Measurements from ENCODE around the gene NKX1-1.
"Not testable (repeated sequence)": the region's sequence is repeated elsewhere in the genome, so short reads cannot be mapped to it uniquely, and the experiment has no call there.

The NKX1-1 gene

DNA sequence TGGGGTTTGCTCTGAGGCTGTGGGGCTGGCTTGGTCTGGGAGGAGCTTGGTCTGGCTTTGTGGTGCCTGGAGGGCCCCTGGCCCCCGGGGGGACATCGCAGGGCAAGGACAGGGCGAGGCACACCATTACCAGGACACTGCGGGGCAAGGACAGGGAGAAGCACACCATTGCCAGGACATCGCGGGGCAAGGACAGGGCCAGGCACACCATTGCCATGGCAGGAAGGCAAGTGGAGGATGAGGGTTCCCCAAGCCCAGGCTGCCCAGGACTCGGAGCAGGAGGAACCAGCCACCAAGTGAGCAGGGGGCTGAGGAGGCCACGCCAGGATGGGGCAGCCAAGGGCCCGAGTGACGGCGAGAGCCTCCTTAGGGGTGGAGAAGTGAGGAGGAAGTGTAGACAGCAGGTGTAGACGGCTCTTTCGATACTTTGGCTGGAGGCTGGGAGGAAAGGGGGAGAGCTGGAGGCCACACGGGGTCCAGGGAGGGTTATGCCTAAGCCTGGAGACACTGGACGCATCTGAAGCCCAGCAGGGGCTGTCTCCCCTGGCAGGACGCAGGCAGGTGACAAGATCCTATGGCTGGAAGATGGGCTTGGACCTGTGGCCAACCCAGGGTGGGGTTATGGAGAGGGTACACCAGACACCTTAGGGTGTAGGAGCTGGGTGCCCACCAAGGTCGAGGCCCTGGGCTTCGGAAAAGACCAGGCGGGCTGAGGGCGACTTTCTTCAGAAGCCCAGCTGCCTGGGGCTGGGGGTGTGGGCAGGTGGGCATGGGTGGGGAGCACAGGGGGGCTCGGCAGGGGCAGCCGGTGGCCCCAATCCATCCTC is 7.3 kb downstream of the NKX1-1 start:
- H3K4me3 ChIP-seq (ENCODE audit: insufficient read depth, low read length, poor library complexity, severe bottlenecking), result no peak overlapping the region
- no peak overlapping the region for H3K4me2 ChIP-seq (ENCODE audit: low read depth, low read length, poor library complexity, severe bottlenecking)
- H3K9me3 ChIP-seq (ENCODE audit: insufficient read depth, low read length), result peaks cover 25% of the 10 kb centered on the region; the same call in 1 of the 2 replicates
- no peaks in the 10 kb centered on the region for H3K79me2 ChIP-seq (ENCODE audit: insufficient read depth, low read length)
- no peak overlapping the region for H3K27ac ChIP-seq (ENCODE audit: low read depth, low read length)
- H3K9ac ChIP-seq (ENCODE audit: low read length), result no peak overlapping the region
- TF ChIP-seq EZH2phosphoT487 (conservative IDR thresholded peaks at IDR 0.05; ENCODE audit: low read length), result no peak
- TF ChIP-seq, protein P1, sequence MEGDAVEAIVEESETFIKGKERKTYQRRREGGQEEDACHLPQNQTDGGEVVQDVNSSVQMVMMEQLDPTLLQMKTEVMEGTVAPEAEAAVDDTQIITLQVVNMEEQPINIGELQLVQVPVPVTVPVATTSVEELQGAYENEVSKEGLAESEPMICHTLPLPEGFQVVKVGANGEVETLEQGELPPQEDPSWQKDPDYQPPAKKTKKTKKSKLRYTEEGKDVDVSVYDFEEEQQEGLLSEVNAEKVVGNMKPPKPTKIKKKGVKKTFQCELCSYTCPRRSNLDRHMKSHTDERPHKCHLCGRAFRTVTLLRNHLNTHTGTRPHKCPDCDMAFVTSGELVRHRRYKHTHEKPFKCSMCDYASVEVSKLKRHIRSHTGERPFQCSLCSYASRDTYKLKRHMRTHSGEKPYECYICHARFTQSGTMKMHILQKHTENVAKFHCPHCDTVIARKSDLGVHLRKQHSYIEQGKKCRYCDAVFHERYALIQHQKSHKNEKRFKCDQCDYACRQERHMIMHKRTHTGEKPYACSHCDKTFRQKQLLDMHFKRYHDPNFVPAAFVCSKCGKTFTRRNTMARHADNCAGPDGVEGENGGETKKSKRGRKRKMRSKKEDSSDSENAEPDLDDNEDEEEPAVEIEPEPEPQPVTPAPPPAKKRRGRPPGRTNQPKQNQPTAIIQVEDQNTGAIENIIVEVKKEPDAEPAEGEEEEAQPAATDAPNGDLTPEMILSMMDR (IDR thresholded peaks at IDR 0.05; ENCODE audit: insufficient read depth, low read length, poor library complexity, severe bottlenecking), result no peak
- H4K20me1 ChIP-seq (ENCODE audit: low read depth, low read length), result no peaks in the 10 kb centered on the region
- no peaks in the 10 kb centered on the region for H3K27me3 ChIP-seq (ENCODE audit: low read length)
- no peaks in the 10 kb centered on the region for H3K36me3 ChIP-seq (ENCODE audit: low read length)
- no peaks in the 10 kb centered on the region for H3F3A ChIP-seq (ENCODE audit: insufficient read depth)
- H3K9me2 ChIP-seq (replicated peaks; ENCODE audit: insufficient read depth, low read length), result no peaks in the 10 kb centered on the region
- no peak overlapping the region for H2AFZ ChIP-seq (ENCODE audit: low read depth, low read length, severe bottlenecking)

- no peaks in the 10 kb centered on the region for H3K9me2 ChIP-seq (replicated peaks; ENCODE audit: insufficient read depth, low read length)
- no peaks in the 10 kb centered on the region for H4K20me1 ChIP-seq (ENCODE audit: low read depth, low read length)
- H3K27ac ChIP-seq (ENCODE audit: low read depth, low read length), result no peak overlapping the region
- no peaks in the 10 kb centered on the region for H3F3A ChIP-seq (ENCODE audit: insufficient read depth)
- no peak overlapping the region for H3K9ac ChIP-seq (ENCODE audit: low read length)
- no peak overlapping the region for H3K4me3 ChIP-seq (ENCODE audit: insufficient read depth, low read length, poor library complexity, severe bottlenecking)
- no peaks in the 10 kb centered on the region for H3K36me3 ChIP-seq (ENCODE audit: low read length)
- peaks cover 25% of the 10 kb centered on the region; the same call in 1 of the 2 replicates for H3K9me3 ChIP-seq (ENCODE audit: insufficient read depth, low read length)
- H2AFZ ChIP-seq (ENCODE audit: low read depth, low read length, severe bottlenecking), result no peak overlapping the region
- no peaks in the 10 kb centered on the region for H3K79me2 ChIP-seq (ENCODE audit: insufficient read depth, low read length)
- TF ChIP-seq, protein P1 (IDR thresholded peaks at IDR 0.05; ENCODE audit: insufficient read depth, low read length, poor library complexity, severe bottlenecking), result no peak
- TF ChIP-seq EZH2phosphoT487 (conservative IDR thresholded peaks at IDR 0.05; ENCODE audit: low read length), result no peak
- no peak overlapping the region for H3K4me2 ChIP-seq (ENCODE audit: low read depth, low read length, poor library complexity, severe bottlenecking)
- H3K27me3 ChIP-seq (ENCODE audit: low read length), result no peaks in the 10 kb centered on the region
These were observed 9.3 kb downstream of the NKX1-1 start for GRCh38 chr4:1396806-1397455.

- Histone ChIP-seq H3F3A (ENCODE audit: insufficient read depth) (no peaks in the 10 kb centered on the region), H3K4me2 (ENCODE audit: low read depth, low read length, poor library complexity, severe bottlenecking) (no peak overlapping the region), H3K79me2 (ENCODE audit: insufficient read depth, low read length) (no peaks in the 10 kb centered on the region), H3K9me3 (ENCODE audit: insufficient read depth, low read length) (peaks cover 25% of the 10 kb centered on the region; the same call in 1 of the 2 replicates), H2AFZ (ENCODE audit: low read depth, low read length, severe bottlenecking) (no peak overlapping the region), H3K27ac (ENCODE audit: low read depth, low read length) (no peak overlapping the region), H4K20me1 (ENCODE audit: low read depth, low read length) (no peaks in the 10 kb centered on the region), H3K9ac (ENCODE audit: low read length) (no peak overlapping the region), H3K9me2 (replicated peaks; ENCODE audit: insufficient read depth, low read length) (no peaks in the 10 kb centered on the region), H3K4me3 (ENCODE audit: insufficient read depth, low read length, poor library complexity, severe bottlenecking) (no peak overlapping the region), H3K36me3 (ENCODE audit: low read length) (0 out of 2 replicates have a peak, but pooled peaks cover 2% of the 10 kb centered on the region), H3K27me3 (ENCODE audit: low read length) (no peaks in the 10 kb centered on the region)
- TF ChIP-seq EZH2phosphoT487 (conservative IDR thresholded peaks at IDR 0.05; ENCODE audit: low read length), result no peak
- TF ChIP-seq, protein P1 (IDR thresholded peaks at IDR 0.05; ENCODE audit: insufficient read depth, low read length, poor library complexity, severe bottlenecking), result no peak
These were observed 10.1 kb downstream of the NKX1-1 start for GRCh38 chr4:1395941-1396805.

GRCh38 chr4:1395389-1395820 is 10.8 kb downstream of the NKX1-1 start:
- peaks cover 25% of the 10 kb centered on the region; the same call in 1 of the 2 replicates for H3K9me3 ChIP-seq (ENCODE audit: insufficient read depth, low read length)
- not testable (repeated sequence) for H3F3A ChIP-seq (ENCODE audit: insufficient read depth); H4K20me1 ChIP-seq (ENCODE audit: low read depth, low read length); H3K36me3 ChIP-seq (ENCODE audit: low read length); H3K4me2 ChIP-seq (ENCODE audit: low read depth, low read length, poor library complexity, severe bottlenecking); H3K9ac ChIP-seq (ENCODE audit: low read length); H3K79me2 ChIP-seq (ENCODE audit: insufficient read depth, low read length); H2AFZ ChIP-seq (ENCODE audit: low read depth, low read length, severe bottlenecking); H3K4me3 ChIP-seq (ENCODE audit: insufficient read depth, low read length, poor library complexity, severe bottlenecking); H3K27me3 ChIP-seq (ENCODE audit: low read length); H3K27ac ChIP-seq (ENCODE audit: low read depth, low read length); H3K9me2 ChIP-seq (replicated peaks; ENCODE audit: insufficient read depth, low read length)
